H9 (cell line): ENCODE measurements around the gene MMP19. TPM values are rescaled to one million over a fixed set of nuclear protein-coding genes. Genes with fewer than 3 reads are reported as not detected.

Experiments used
- DNase-seq: peaks from one replicate; pipeline ENCODE4 v3.0.0-alpha.2; 2017
- H2AFZ ChIP-seq: one replicate; pipeline ENCODE4 v1.6.1; 2013; ENCODE audit warnings: mild to moderate bottlenecking, low read length, control low read depth, moderate library complexity
- H2AK5ac ChIP-seq: 2 replicates; pipeline ENCODE4 v1.6.1; 2013; ENCODE audit warnings: low read length, control low read depth, mixed read lengths; ENCODE audit not compliant: insufficient read length
- H2BK120ac ChIP-seq: one replicate; pipeline ENCODE4 v1.6.1; 2013; ENCODE audit warnings: low read depth, mild to moderate bottlenecking, low read length, control low read depth, inconsistent platforms; ENCODE audit not compliant: poor library complexity, severe bottlenecking
- H2BK12ac ChIP-seq: 2 replicates; pipeline ENCODE4 v1.6.1; 2013; ENCODE audit warnings: low read length, control low read depth, mixed read lengths, low read depth; ENCODE audit not compliant: insufficient read length
- H2BK15ac ChIP-seq: 2 replicates; pipeline ENCODE4 v1.6.1; 2013; ENCODE audit warnings: low read depth, low read length, control low read depth
- H2BK20ac ChIP-seq: one replicate; pipeline ENCODE4 v1.6.1; 2013; ENCODE audit warnings: low read depth, mild to moderate bottlenecking, low read length, control low read depth, inconsistent platforms; ENCODE audit not compliant: poor library complexity, severe bottlenecking
- H2BK5ac ChIP-seq: 2 replicates; pipeline ENCODE4 v1.6.1; 2013; ENCODE audit warnings: low read length, control low read depth, mixed read lengths; ENCODE audit not compliant: insufficient read length
- H3K14ac ChIP-seq: 2 replicates; pipeline ENCODE4 v1.6.1; 2013; ENCODE audit warnings: low read length, control low read depth; ENCODE audit not compliant: insufficient read depth
- H3K18ac ChIP-seq: 2 replicates; pipeline ENCODE4 v1.6.1; 2013; ENCODE audit warnings: low read depth, mild to moderate bottlenecking, mixed read lengths, low read length, control low read depth; ENCODE audit not compliant: insufficient read length
- H3K23ac ChIP-seq: 2 replicates; pipeline ENCODE4 v1.6.1; 2013; ENCODE audit warnings: low read length, control low read depth, mixed read lengths, low read depth; ENCODE audit not compliant: insufficient read length
- H3K23me2 ChIP-seq: 2 replicates; pipeline ENCODE4 v1.6.1; 2013; ENCODE audit warnings: low read depth, mild to moderate bottlenecking, mixed read lengths, low read length, control low read depth; ENCODE audit not compliant: insufficient read length, poor library complexity, severe bottlenecking
- H3K27ac ChIP-seq: 2 replicates; pipeline ENCODE4 v1.5.1; 2013; ENCODE audit warnings: low read length, control low read depth, mixed read lengths, low read depth; ENCODE audit not compliant: insufficient read length
- H3K27me3 ChIP-seq: 2 replicates; pipeline ENCODE4 v1.6.1; 2013; ENCODE audit warnings: low read length, control low read depth, inconsistent platforms; ENCODE audit not compliant: insufficient read depth
- H3K4ac ChIP-seq: 2 replicates; pipeline ENCODE4 v1.6.1; 2013; ENCODE audit warnings: low read depth, mild to moderate bottlenecking, control low read depth, inconsistent platforms, low read length, moderate library complexity
- H3K4me1 ChIP-seq: 2 replicates; pipeline ENCODE4 v1.6.1; 2013; ENCODE audit warnings: low read length, control low read depth, inconsistent platforms; ENCODE audit not compliant: insufficient read depth
- H3K4me2 ChIP-seq: 2 replicates; pipeline ENCODE4 v1.6.1; 2013; ENCODE audit warnings: low read length, control low read depth, mixed read lengths; ENCODE audit not compliant: insufficient read length, insufficient read depth
- H3K56ac ChIP-seq: 2 replicates; pipeline ENCODE4 v1.6.1; 2013; ENCODE audit warnings: low read depth, mild to moderate bottlenecking, mixed read lengths, low read length, control low read depth; ENCODE audit not compliant: insufficient read length
- H3K79me1 ChIP-seq: 2 replicates; pipeline ENCODE4 v1.6.1; 2013; ENCODE audit warnings: low read depth, mild to moderate bottlenecking, moderate library complexity, low read length, control low read depth, inconsistent platforms; ENCODE audit not compliant: insufficient read depth, poor library complexity, severe bottlenecking
- H3K79me2 ChIP-seq: 2 replicates; pipeline ENCODE4 v1.6.1; 2013; ENCODE audit warnings: low read length, control low read depth, inconsistent platforms; ENCODE audit not compliant: insufficient read depth
- H3K9ac ChIP-seq: 2 replicates; pipeline ENCODE4 v1.6.1; 2013; ENCODE audit warnings: low read length, control low read depth, mixed read lengths; ENCODE audit not compliant: insufficient read length; ENCODE audit errors: extremely low read depth
- H3K9me3 ChIP-seq: one replicate; pipeline ENCODE4 v1.6.1; 2013; ENCODE audit warnings: low read depth, low read length, inconsistent platforms; ENCODE audit not compliant: control insufficient read depth
- H3T11ph ChIP-seq: one replicate; pipeline ENCODE4 v1.6.1; 2013; ENCODE audit warnings: mild to moderate bottlenecking, low read length, control low read depth, inconsistent platforms
- H4K20me1 ChIP-seq: one replicate; pipeline ENCODE4 v1.6.1; 2013; ENCODE audit not compliant: control insufficient read depth, insufficient read length, insufficient read depth
- H4K5ac ChIP-seq: 2 replicates; pipeline ENCODE4 v1.6.1; 2013; ENCODE audit warnings: low read depth, mild to moderate bottlenecking, mixed read lengths, low read length, control low read depth; ENCODE audit not compliant: insufficient read length
- H4K8ac ChIP-seq: replicated peaks from 2 replicates; pipeline ENCODE4 v1.6.1; 2013; ENCODE audit warnings: low read length, control low read depth, mixed read lengths, low read depth; ENCODE audit not compliant: insufficient read length
- H4K91ac ChIP-seq: 2 replicates; pipeline ENCODE4 v1.6.1; 2013; ENCODE audit warnings: low read depth, mild to moderate bottlenecking, moderate library complexity, mixed read lengths, low read length, control low read depth; ENCODE audit not compliant: insufficient read length
- H3K27ac Mint-ChIP-seq, 3 experiments: 2 replicates in 2 of 3; 3 replicates in 1 of 3; pipeline ENCODE4 v1.8.0; 2020 to 2021; ENCODE audit warnings: mixed read lengths in 3 of 3, mild to moderate bottlenecking in 1 of 3, moderate library complexity in 1 of 3
- H3K27me3 Mint-ChIP-seq: 2 replicates; pipeline ENCODE4 v1.8.0; 2021; ENCODE audit warnings: low read depth, mild to moderate bottlenecking, moderate library complexity, mixed read lengths
- H3K36me3 Mint-ChIP-seq, 3 experiments: 2 replicates in 2 of 3; 3 replicates in 1 of 3; pipeline ENCODE4 v1.8.0; 2020 to 2021; ENCODE audit warnings: low read depth in 3 of 3, mixed read lengths in 3 of 3; ENCODE audit not compliant: insufficient read depth in 1 of 3
- H3K4me1 Mint-ChIP-seq, 2 experiments: 2 replicates each; pipeline ENCODE4 v1.8.0; 2020; ENCODE audit warnings: mixed read lengths in 2 of 2
- H3K4me3 Mint-ChIP-seq, 2 experiments: 2 replicates in 1 of 2; 3 replicates in 1 of 2; pipeline ENCODE4 v1.8.0; 2020 to 2021; ENCODE audit warnings: mild to moderate bottlenecking in 2 of 2, mixed read lengths in 2 of 2, moderate library complexity in 1 of 2
- H3K9me3 Mint-ChIP-seq, 2 experiments: 2 replicates in 1 of 2; 3 replicates in 1 of 2; pipeline ENCODE4 v1.8.0; 2020; ENCODE audit warnings: mild to moderate bottlenecking in 2 of 2, mixed read lengths in 2 of 2, moderate library complexity in 1 of 2
- CTCF ChIP-seq: fragments of 200-600 bp; sonication (generic); conservative IDR thresholded peaks from 3 replicates; pipeline ENCODE4 v1.8.0; 2021; ENCODE audit warnings: antibody characterized with exemption, mild to moderate bottlenecking
- WGBS: extraction: QIAGEN DNeasy Blood & Tissue Kit; methylation state at CpG from one replicate; pipeline ENCODE4 v1.1.7; 2013; ENCODE audit warnings: missing lambda C conversion rate, low lambda C conversion rate, mixed read lengths; ENCODE audit not compliant: insufficient read length; ENCODE audit errors: extremely low coverage; 5-methylcytosine and 5-hydroxymethylcytosine counted together
- total RNA-seq: library from RNA; stranded (reverse); gene quantifications from 2 replicates; pipeline ENCODE4 v1.2.1, GENCODE V29; 2021

MMP19 gene
- total RNA-seq, 1 experiment from 2014 or later, result 1.7 TPM

- Mint-ChIP-seq H3K9me3 (no peaks in the 10 kb centered on the region), H3K36me3 (peaks cover 15 to 45% (median 39%) of the 10 kb centered on the region in 3 experiments; a peak in 6 of 7 replicates), H3K4me3 (no peak overlapping the region), H3K27me3 (no peaks in the 10 kb centered on the region), H3K4me1 (peaks cover 5 to 6% of the 10 kb centered on the region in 2 experiments), H3K27ac (no peak overlapping the region; a peak in 1 of 7 replicates)
- WGBS, result no CpG with 5 or more reads among the region's 8 CpGs
- Histone ChIP-seq H2BK12ac (no peak overlapping the region), H3K9ac (no peak overlapping the region), H3K79me2 (peaks cover 32% of the 10 kb centered on the region), H2BK15ac (no peak overlapping the region), H3K9me3 (no peaks in the 10 kb centered on the region), H3K23ac (no peak overlapping the region), H3K23me2 (no peaks in the 10 kb centered on the region), H2BK5ac (no peak overlapping the region), H3K4ac (no peak overlapping the region), H3K4me1 (peaks cover 1% of the 10 kb centered on the region; the same call in 1 of the 2 replicates), H3T11ph (no peak overlapping the region), H3K27ac (no peak overlapping the region), H4K20me1 (no peaks in the 10 kb centered on the region), H2AFZ (no peak overlapping the region), H2AK5ac (no peak overlapping the region), H4K8ac (no peak overlapping the region), H2BK20ac (no peak overlapping the region), H2BK120ac (no peak overlapping the region), H4K91ac (no peak overlapping the region), H3K27me3 (no peaks in the 10 kb centered on the region), H3K79me1 (peaks cover 18% of the 10 kb centered on the region), H4K5ac (no peak overlapping the region), H3K56ac (no peak overlapping the region), H3K4me2 (no peak overlapping the region), H3K18ac (no peak overlapping the region), H3K14ac (no peak overlapping the region)
- TF ChIP-seq CTCF, result no peak
- DNase-seq, result no peak
These were observed 35.8 kb downstream of the MMP19 start for GRCh38 chr12:55806982-55807381.
